ENCODE data around the gene ATG9A. TPM values are rescaled to one million over a fixed set of nuclear protein-coding genes. Genes with fewer than 3 reads are reported as not detected.

Gene ATG9A
- total RNA-seq, 2 donors from 2014 or later = 21.0 to 27.7 TPM

DNA sequence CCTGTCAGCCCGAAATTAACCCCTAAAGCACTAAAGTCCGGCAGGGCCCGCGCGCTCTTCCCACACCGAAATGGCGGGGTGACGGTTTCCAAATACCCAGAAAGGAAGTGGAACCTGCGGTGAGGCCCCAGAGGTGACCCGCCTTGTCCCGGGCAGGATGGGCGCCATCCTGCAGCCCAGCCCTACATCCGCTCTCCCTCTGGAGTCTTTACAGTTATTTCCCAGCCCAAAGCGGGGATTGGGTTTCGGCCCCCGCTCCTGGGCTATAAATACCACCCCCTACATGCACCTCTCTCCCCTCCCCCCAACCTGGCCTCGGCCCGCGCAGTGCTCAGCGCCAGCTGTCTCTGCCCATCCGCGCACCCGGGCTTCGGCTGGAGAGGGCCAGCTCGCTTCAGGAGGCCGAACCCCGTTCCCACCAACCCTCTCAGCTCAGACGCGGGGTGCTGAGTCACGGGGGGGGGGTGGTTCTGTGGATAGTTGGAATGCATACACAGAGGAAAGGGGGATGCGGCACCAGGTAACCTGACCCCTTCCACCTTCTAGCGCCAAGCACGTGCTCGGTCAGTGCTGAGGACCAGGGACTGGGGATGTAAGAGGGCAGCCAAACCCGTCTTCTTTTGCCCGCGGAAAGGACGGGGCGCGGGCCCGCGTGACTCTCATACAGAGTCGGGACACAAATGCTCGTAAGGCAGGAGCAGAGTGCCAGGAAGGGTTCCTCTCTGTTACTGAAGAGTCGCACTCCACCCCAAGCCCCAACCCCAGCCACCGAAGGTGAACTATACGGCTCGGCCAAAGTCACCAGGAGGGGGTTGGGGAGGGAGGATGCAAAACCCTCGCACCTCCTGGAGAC lies 23.7 kb upstream of the ATG9A start, which contains the start of gene TUBA4B:
TSS of gene TUBA4B (plus strand) at position 344 of the 853 bp plus-strand sequence. CDS start at position 509, 165 bp downstream.
- WGBS, 2 donors = 2 to 5% methylated on average over 25 to 49 of the region's 49 CpGs
- Histone ChIP-seq H3K36me3 (replicated peaks in 1 of 2; ENCODE audit: insufficient read depth in 1 of 2, low read depth in 2 of 2) (peaks cover 0 to 2% of the 10 kb centered on the region in 2 donors), H3K9me3 (no peaks in the 10 kb centered on the region), H3K27ac (peak within 1 kb of the TSS; percentile 77 to 96 (median 86)), H3K4me1 (peaks cover 62% of the 10 kb centered on the region), H3K4me3 (peak within 1 kb of the TSS; percentile 20 to 67), H3K27me3 (no peaks in the 10 kb centered on the region)
- DNase-seq (peak; percentile 48 to 59 (median 52)), ATAC-seq (peak; percentile 2)
- TF ChIP-seq, protein P1, sequence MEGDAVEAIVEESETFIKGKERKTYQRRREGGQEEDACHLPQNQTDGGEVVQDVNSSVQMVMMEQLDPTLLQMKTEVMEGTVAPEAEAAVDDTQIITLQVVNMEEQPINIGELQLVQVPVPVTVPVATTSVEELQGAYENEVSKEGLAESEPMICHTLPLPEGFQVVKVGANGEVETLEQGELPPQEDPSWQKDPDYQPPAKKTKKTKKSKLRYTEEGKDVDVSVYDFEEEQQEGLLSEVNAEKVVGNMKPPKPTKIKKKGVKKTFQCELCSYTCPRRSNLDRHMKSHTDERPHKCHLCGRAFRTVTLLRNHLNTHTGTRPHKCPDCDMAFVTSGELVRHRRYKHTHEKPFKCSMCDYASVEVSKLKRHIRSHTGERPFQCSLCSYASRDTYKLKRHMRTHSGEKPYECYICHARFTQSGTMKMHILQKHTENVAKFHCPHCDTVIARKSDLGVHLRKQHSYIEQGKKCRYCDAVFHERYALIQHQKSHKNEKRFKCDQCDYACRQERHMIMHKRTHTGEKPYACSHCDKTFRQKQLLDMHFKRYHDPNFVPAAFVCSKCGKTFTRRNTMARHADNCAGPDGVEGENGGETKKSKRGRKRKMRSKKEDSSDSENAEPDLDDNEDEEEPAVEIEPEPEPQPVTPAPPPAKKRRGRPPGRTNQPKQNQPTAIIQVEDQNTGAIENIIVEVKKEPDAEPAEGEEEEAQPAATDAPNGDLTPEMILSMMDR (IDR thresholded peaks at IDR 0.05) = no peak
- no peak for TF ChIP-seq POLR2A (IDR thresholded peaks at IDR 0.05)
- intact Hi-C loops (cut with DNase I) = no loop called here

DNA sequence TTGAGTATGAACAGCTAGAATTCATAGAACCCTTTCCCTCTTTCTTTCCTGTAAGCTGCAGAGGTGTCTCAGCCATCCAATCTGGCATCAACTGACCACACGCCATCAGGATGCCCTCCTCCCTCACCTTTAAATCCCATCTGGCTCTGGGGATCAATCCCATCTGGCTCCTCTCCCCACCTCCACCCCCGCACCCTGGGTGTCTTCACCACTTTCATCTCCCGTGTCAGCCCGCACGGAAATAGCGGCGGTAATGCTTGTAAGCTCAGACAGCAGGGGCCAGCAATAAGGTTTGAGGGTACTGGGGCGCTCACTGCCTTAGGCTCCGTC lies 23.1 kb upstream of the ATG9A start:
- no peaks in the 10 kb centered on the region for H3K9me3 ChIP-seq
- ATAC-seq (no peak), DNase-seq (peak in 1 of 4 donors; percentile 35)
- TF ChIP-seq, protein P1 (IDR thresholded peaks at IDR 0.05) = no peak
- TF ChIP-seq POLR2A (IDR thresholded peaks at IDR 0.05) = no peak
- peak overlapping the region; percentile 77 to 96 (median 86) for H3K27ac ChIP-seq
- no peaks in the 10 kb centered on the region for H3K27me3 ChIP-seq
- 12 to 18% methylated on average over 9 of the region's 9 CpGs for WGBS, 2 donors
- peak overlapping the region; percentile 17 to 67 for H3K4me3 ChIP-seq
- intact Hi-C loops (cut with DNase I) = no loop called here
- H3K36me3 ChIP-seq (replicated peaks in 1 of 2; ENCODE audit: insufficient read depth in 1 of 2, low read depth in 2 of 2) = peaks cover 0 to 2% of the 10 kb centered on the region in 2 donors
- peaks cover 68% of the 10 kb centered on the region for H3K4me1 ChIP-seq

- TF ChIP-seq POLR2A (IDR thresholded peaks at IDR 0.05) = no peak
- TF ChIP-seq, protein P1 (IDR thresholded peaks at IDR 0.05) = no peak
- Histone ChIP-seq H3K27me3 (no peaks in the 10 kb centered on the region), H3K36me3 (replicated peaks in 1 of 2; ENCODE audit: insufficient read depth in 1 of 2, low read depth in 2 of 2) (peaks cover 0 to 2% of the 10 kb centered on the region in 2 donors), H3K9me3 (no peaks in the 10 kb centered on the region), H3K27ac (peak overlapping the region; percentile 77 to 96 (median 86)), H3K4me3 (no peak overlapping the region), H3K4me1 (peaks cover 72% of the 10 kb centered on the region)
- ATAC-seq = no peak
- intact Hi-C loops (cut with DNase I) = no loop called here
- peak in 2 of 4 donors; percentile 30 to 69 for DNase-seq
- WGBS, 2 donors = 50 to 65% methylated on average over 4 to 5 of the region's 5 CpGs
These were observed 22.6 kb upstream of the ATG9A start for GRCh38 chr2:219252084-219252483.

GRCh38 chr2:219251656-219252055 lies 22.2 kb upstream of the ATG9A start:
- Histone ChIP-seq H3K4me3 (no peak overlapping the region), H3K36me3 (replicated peaks in 1 of 2; ENCODE audit: insufficient read depth in 1 of 2, low read depth in 2 of 2) (peaks cover 0 to 2% of the 10 kb centered on the region in 2 donors), H3K4me1 (peaks cover 76% of the 10 kb centered on the region), H3K9me3 (no peaks in the 10 kb centered on the region), H3K27me3 (no peaks in the 10 kb centered on the region), H3K27ac (peak overlapping the region; percentile 77 to 96 (median 86))
- no peak for ATAC-seq
- no peak for DNase-seq
- no peak for TF ChIP-seq POLR2A (IDR thresholded peaks at IDR 0.05)
- TF ChIP-seq, protein P1 (IDR thresholded peaks at IDR 0.05) = no peak
- intact Hi-C loops (cut with DNase I) = no loop called here
- 88 to 89% methylated on average over 6 of the region's 6 CpGs for WGBS, 2 donors

All from body of pancreas (tissue), 4 donors.